H1 (cell line): ENCODE results near the gene ELAPOR1. TPM values are rescaled to one million over a fixed set of nuclear protein-coding genes. Genes with fewer than 3 reads are reported as not detected.

Experiments used
- CREB1 ChIP-seq: IDR thresholded peaks from 2 replicates; pipeline ENCODE4 v1.6.1; 2012; ENCODE audit warnings: inconsistent platforms
- FOSL1 ChIP-seq: IDR thresholded peaks from 2 replicates; pipeline ENCODE4 v1.6.1; 2011; ENCODE audit warnings: mild to moderate bottlenecking, low read depth, low read length, moderate library complexity; ENCODE audit not compliant: insufficient read depth
- HDAC6 ChIP-seq: IDR thresholded peaks from one replicate; pipeline ENCODE4 v1.7.1; 2012; ENCODE audit warnings: low read depth, mild to moderate bottlenecking, inconsistent platforms, low read length, moderate library complexity
- KDM1A ChIP-seq: fragments of 200-600, 300-600 bp; sonication (generic); IDR thresholded peaks from 2 replicates; pipeline ENCODE4 v1.7.1; 2016; ENCODE audit warnings: mild to moderate bottlenecking, low read length, borderline replicate concordance
- MAFK ChIP-seq: IDR thresholded peaks from 2 replicates; pipeline ENCODE4 v1.6.1; 2012; ENCODE audit warnings: low read depth, mild to moderate bottlenecking, improper control_type of control experiment, low read length
- RXRA ChIP-seq: IDR thresholded peaks from 2 replicates; pipeline ENCODE4 v1.6.1; 2011; ENCODE audit warnings: low read depth, mild to moderate bottlenecking, low read length, moderate library complexity; ENCODE audit not compliant: insufficient read depth
- SUZ12 ChIP-seq: fragments of 200-600 bp; sonication (generic); IDR thresholded peaks from 2 replicates; pipeline ENCODE4 v1.6.1; 2012; ENCODE audit warnings: mild to moderate bottlenecking, inconsistent platforms, low read length, moderate library complexity, mixed read lengths
- polyA plus RNA-seq, 7 experiments: library from polyadenylated mRNA; depleted of rRNA in 3 of 7; stranded (reverse) in 5 of 7; unstranded in 2 of 7; fragments of >200 nt in 5 of 7; fragments of 200-250 nt in 2 of 7; gene quantifications; 1 replicate in 5 of 7; 2 replicates in 1 of 7; 4 replicates in 1 of 7; pipeline versions ENCODE4 v1.2.1 to v1.2.3, GENCODE V29; 2011 to 2013; ENCODE audit warnings: missing spikeins in 2 of 7, mixed read lengths in 2 of 7
- total RNA-seq: library from RNA; stranded (reverse); fragmentation: NEBNext Ultra II Directional; extraction: Animal tissue kit (Norgen Biotek cat#: 25700); gene quantifications from 2 replicates; pipeline ENCODE4 v1.2.1, GENCODE V29; 2021

ELAPOR1 gene
- total and polyA plus RNA-seq, 2 of the 8 experiments (the other 6 are each of a cell fraction or from before 2014, with no cell fraction given) = 1.2 to 2.5 TPM

- TF ChIP-seq MAFK (no peak), KDM1A (no peak), FOSL1 (no peak), SUZ12 (no peak), RXRA (no peak), HDAC6 (no peak), CREB1 (no peak)
Measured at GRCh38 chr1:109084563-109085517, 29.1 kb upstream of the ELAPOR1 start (continued).
